Measurements from ENCODE around the gene LBH. TPM values are rescaled to one million over a fixed set of nuclear protein-coding genes. Genes with fewer than 3 reads are reported as not detected.

LBH gene
- total RNA-seq, 1 experiment from 2014 or later = 1.2 TPM

DNA sequence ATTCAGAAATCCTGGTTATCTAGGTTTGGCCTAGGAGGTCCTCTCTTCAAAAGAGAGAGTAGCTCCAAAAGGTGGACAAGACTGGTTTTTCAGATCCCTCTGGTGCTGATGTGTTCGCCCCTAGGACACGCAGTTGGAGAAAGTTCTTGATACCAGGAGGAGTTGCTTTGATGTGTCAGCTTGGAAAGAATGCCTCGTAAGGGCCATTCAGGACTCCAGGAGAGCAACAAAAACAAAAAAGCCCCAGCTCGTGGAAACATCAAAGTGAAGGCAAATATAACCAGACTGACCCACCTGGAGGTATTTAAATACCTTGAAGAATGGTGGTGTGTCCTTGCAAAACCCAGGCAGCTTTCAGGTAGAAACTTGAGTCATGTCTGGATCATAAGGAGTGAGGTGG, 12.5 kb upstream of the LBH start:
- Histone ChIP-seq H3K9me3 (ENCODE audit: control insufficient read depth in 1 of 2, insufficient read depth in 1 of 2, low read depth in 1 of 2, low read length in 2 of 2) (no peaks in the 10 kb centered on the region), H3K4me1 (ENCODE audit: control insufficient read depth in 1 of 2, insufficient read depth in 2 of 2, low read length in 2 of 2) (peaks cover 25 to 37% of the 10 kb centered on the region in 2 experiments), H3K9ac (ENCODE audit: low read length) (0 out of 2 replicates have a peak overlapping the region, but pooled peaks have one; percentile 12), H3K79me2 (ENCODE audit: insufficient read depth, low read length) (no peaks in the 10 kb centered on the region), H3K27me3 (ENCODE audit: insufficient read depth, low read length) (peaks cover 7% of the 10 kb centered on the region; the same call in 1 of the 2 replicates), H2AFZ (ENCODE audit: low read depth, low read length, poor library complexity, severe bottlenecking) (peak overlapping the region; percentile 93), H3K27ac (ENCODE audit: low read depth, low read length) (peak overlapping the region; percentile 55; the same call in 1 of the 2 replicates), H3K36me3 (ENCODE audit: control insufficient read depth in 1 of 2, insufficient read depth in 2 of 2, low read length in 2 of 2) (no peaks in the 10 kb centered on the region), H3K9me2 (ENCODE audit: insufficient read depth) (no peaks in the 10 kb centered on the region), H3K4me2 (ENCODE audit: low read length) (peak overlapping the region; percentile 73), H4K20me1 (ENCODE audit: insufficient read depth) (no peaks in the 10 kb centered on the region), H3K4me3 (replicated peaks in 1 of 2; ENCODE audit: low read depth in 1 of 2, low read length in 2 of 2) (peak overlapping the region in 1 of 2 experiments; percentile 29; a peak in 2 of 4 replicates)
- intact Hi-C loops (cut with micrococcal nuclease) = loop anchor here (10.0 kb wide), 2 partner anchors 286 to 1116 kb away; no protein-coding TSS in a partner anchor
- ATAC-seq (peak; percentile 81), DNase-seq (ENCODE audit: low read depth, low spot score) (peak; percentile 92)
- POLR2A ChIA-PET = no interaction called here
- BruUV-seq (replicated peaks) = no TSS peak
- RAD21 ChIA-PET (ENCODE audit: low non-redundant PET in 1 of 2, low total read pairs in 2 of 2, uncharacterized antibody in 2 of 2, unreplicated experiment in 2 of 2) = no interaction called here
- CTCF ChIA-PET = interaction anchor here (0.9 to 2.4 kb wide), 3 partner anchors 10 to 493 kb away, joined by 3 to 8 read pairs (median 3); no protein-coding TSS in a partner anchor
- TF ChIP-seq YY1 (IDR thresholded peaks at IDR 0.05; ENCODE audit: extremely low read depth, insufficient replicate concordance, low read depth, low read length) (no peak), EGR1 (IDR thresholded peaks at IDR 0.05; ENCODE audit: low read depth) (peak; percentile 57), FOSL1 (IDR thresholded peaks at IDR 0.05; ENCODE audit: low read depth) (peak; percentile 91), CEBPB (IDR thresholded peaks at IDR 0.05; ENCODE audit: low read depth) (peak; percentile 86), EZH2 (IDR thresholded peaks at IDR 0.05) (no peak), SIN3A (IDR thresholded peaks at IDR 0.05; ENCODE audit: low read depth) (peak; percentile 91), CBX3 (IDR thresholded peaks at IDR 0.05; ENCODE audit: low read depth) (0 out of 2 replicates have a peak, but pooled peaks have one; percentile 82), SRF (IDR thresholded peaks at IDR 0.05; ENCODE audit: low read depth) (peak; percentile 72; the same call in 1 of the 2 replicates), POLR2A (IDR thresholded peaks at IDR 0.05; ENCODE audit: borderline replicate concordance, extremely low read depth, insufficient read depth, insufficient read length) (no peak), ZFX (IDR thresholded peaks at IDR 0.05) (no peak), ZNF274 (IDR thresholded peaks at IDR 0.05; ENCODE audit: low read depth, low read length) (no peak), EZH2phosphoT487 (IDR thresholded peaks at IDR 0.05; ENCODE audit: borderline replicate concordance) (no peak), TCF7L2 (IDR thresholded peaks at IDR 0.05; ENCODE audit: borderline replicate concordance, extremely low read depth, insufficient read depth, insufficient read length) (peak; percentile 78), RAD21 (IDR thresholded peaks at IDR 0.05; ENCODE audit: low read depth) (peak; percentile 45; the same call in 1 of the 2 replicates), SP1 (IDR thresholded peaks at IDR 0.05; ENCODE audit: low read depth) (peak; percentile 92)
- TF ChIP-seq, protein P1, sequence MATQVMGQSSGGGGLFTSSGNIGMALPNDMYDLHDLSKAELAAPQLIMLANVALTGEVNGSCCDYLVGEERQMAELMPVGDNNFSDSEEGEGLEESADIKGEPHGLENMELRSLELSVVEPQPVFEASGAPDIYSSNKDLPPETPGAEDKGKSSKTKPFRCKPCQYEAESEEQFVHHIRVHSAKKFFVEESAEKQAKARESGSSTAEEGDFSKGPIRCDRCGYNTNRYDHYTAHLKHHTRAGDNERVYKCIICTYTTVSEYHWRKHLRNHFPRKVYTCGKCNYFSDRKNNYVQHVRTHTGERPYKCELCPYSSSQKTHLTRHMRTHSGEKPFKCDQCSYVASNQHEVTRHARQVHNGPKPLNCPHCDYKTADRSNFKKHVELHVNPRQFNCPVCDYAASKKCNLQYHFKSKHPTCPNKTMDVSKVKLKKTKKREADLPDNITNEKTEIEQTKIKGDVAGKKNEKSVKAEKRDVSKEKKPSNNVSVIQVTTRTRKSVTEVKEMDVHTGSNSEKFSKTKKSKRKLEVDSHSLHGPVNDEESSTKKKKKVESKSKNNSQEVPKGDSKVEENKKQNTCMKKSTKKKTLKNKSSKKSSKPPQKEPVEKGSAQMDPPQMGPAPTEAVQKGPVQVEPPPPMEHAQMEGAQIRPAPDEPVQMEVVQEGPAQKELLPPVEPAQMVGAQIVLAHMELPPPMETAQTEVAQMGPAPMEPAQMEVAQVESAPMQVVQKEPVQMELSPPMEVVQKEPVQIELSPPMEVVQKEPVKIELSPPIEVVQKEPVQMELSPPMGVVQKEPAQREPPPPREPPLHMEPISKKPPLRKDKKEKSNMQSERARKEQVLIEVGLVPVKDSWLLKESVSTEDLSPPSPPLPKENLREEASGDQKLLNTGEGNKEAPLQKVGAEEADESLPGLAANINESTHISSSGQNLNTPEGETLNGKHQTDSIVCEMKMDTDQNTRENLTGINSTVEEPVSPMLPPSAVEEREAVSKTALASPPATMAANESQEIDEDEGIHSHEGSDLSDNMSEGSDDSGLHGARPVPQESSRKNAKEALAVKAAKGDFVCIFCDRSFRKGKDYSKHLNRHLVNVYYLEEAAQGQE (IDR thresholded peaks at IDR 0.05; ENCODE audit: low read depth) = no peak
- TF ChIP-seq, protein P2, sequence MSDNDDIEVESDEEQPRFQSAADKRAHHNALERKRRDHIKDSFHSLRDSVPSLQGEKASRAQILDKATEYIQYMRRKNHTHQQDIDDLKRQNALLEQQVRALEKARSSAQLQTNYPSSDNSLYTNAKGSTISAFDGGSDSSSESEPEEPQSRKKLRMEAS (IDR thresholded peaks at IDR 0.05) = peak; percentile 69
- TF ChIP-seq, protein P3, sequence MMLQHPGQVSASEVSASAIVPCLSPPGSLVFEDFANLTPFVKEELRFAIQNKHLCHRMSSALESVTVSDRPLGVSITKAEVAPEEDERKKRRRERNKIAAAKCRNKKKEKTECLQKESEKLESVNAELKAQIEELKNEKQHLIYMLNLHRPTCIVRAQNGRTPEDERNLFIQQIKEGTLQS (IDR thresholded peaks at IDR 0.05) = 0 out of 2 replicates have a peak, but pooled peaks have one; percentile 35
- TF ChIP-seq, protein P4, sequence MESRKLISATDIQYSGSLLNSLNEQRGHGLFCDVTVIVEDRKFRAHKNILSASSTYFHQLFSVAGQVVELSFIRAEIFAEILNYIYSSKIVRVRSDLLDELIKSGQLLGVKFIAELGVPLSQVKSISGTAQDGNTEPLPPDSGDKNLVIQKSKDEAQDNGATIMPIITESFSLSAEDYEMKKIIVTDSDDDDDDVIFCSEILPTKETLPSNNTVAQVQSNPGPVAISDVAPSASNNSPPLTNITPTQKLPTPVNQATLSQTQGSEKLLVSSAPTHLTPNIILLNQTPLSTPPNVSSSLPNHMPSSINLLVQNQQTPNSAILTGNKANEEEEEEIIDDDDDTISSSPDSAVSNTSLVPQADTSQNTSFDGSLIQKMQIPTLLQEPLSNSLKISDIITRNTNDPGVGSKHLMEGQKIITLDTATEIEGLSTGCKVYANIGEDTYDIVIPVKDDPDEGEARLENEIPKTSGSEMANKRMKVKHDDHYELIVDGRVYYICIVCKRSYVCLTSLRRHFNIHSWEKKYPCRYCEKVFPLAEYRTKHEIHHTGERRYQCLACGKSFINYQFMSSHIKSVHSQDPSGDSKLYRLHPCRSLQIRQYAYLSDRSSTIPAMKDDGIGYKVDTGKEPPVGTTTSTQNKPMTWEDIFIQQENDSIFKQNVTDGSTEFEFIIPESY (IDR thresholded peaks at IDR 0.05; ENCODE audit: extremely low read depth, insufficient replicate concordance, low read length) = peak; percentile 32
- TF ChIP-seq, protein P5, sequence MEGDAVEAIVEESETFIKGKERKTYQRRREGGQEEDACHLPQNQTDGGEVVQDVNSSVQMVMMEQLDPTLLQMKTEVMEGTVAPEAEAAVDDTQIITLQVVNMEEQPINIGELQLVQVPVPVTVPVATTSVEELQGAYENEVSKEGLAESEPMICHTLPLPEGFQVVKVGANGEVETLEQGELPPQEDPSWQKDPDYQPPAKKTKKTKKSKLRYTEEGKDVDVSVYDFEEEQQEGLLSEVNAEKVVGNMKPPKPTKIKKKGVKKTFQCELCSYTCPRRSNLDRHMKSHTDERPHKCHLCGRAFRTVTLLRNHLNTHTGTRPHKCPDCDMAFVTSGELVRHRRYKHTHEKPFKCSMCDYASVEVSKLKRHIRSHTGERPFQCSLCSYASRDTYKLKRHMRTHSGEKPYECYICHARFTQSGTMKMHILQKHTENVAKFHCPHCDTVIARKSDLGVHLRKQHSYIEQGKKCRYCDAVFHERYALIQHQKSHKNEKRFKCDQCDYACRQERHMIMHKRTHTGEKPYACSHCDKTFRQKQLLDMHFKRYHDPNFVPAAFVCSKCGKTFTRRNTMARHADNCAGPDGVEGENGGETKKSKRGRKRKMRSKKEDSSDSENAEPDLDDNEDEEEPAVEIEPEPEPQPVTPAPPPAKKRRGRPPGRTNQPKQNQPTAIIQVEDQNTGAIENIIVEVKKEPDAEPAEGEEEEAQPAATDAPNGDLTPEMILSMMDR (IDR thresholded peaks at IDR 0.05 in 2 of 3, conservative IDR thresholded peaks at IDR 0.05 in 1 of 3; ENCODE audit: borderline replicate concordance in 1 of 3, insufficient read depth in 1 of 3, low read depth in 2 of 3, low read length in 2 of 3) = no peak
